OCI-LY3 (cell line): ENCODE data around the gene INPP5F.

Experiments used
- CTCF ChIP-seq: fragments of 200-600, 300-600 bp; sonication (generic); IDR thresholded peaks from 2 replicates; pipeline ENCODE4 v1.5.1; 2014; ENCODE audit warnings: antibody characterized with exemption, low read length, low read depth
- EZH2phosphoT487 ChIP-seq: fragments of 200-600 bp; shearing (Covaris generic); IDR thresholded peaks from 2 replicates; pipeline ENCODE4 v1.6.1; 2018; ENCODE audit warnings: antibody characterized with exemption, mixed run types, low read depth

DNA sequence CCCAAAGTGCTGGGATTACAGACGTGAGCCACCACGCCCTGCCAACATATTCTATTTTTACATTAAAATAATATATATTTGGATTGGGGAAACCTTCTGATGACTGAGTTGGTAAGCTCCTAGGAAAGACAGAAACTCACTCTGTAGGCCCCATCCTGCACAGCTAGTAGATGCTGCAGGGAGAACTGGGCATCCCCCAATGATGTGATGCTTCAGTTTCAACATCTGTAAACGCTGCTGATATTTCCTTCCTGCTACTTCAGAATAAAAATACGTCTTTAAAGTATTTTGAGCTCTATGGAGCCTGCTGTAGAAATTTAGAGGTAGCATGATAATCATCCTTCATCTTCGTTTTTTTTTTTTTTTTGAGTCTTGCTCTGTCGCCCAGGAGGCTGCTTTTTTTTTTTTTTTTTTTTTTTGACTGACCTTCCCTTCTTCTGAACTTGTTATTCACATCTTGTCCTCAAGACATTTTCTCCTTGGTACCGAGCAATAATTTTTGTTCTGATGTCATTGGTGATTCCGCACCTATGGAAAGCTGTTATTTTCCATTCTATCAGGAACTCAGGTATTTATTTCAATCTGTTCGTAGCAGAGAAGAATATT is 21.8 kb upstream of the INPP5F start:
- TF ChIP-seq CTCF (no peak), EZH2phosphoT487 (no peak)
